Testis (tissue), 2 donors: ENCODE results near the gene ICOS.

ENCODE experiments used
- POLR2A ChIP-seq: fragments of 450-650 bp; IDR thresholded peaks from one replicate; pipeline ENCODE4 v1.6.1; 2017; ENCODE audit warnings: antibody characterized with exemption, mild to moderate bottlenecking, moderate library complexity
- TF ChIP-seq, protein P1 (sequence below), 3 experiments: fragments of 450-650 bp in 2 of 3; fragments of 200-600 bp in 1 of 3; sonication (generic) in 1 of 3; IDR thresholded peaks; one replicate each; pipeline ENCODE4 v1.5.1; 2016 to 2019; ENCODE audit warnings: antibody characterized with exemption in 3 of 3, mild to moderate bottlenecking in 2 of 3, moderate library complexity in 1 of 3

DNA sequence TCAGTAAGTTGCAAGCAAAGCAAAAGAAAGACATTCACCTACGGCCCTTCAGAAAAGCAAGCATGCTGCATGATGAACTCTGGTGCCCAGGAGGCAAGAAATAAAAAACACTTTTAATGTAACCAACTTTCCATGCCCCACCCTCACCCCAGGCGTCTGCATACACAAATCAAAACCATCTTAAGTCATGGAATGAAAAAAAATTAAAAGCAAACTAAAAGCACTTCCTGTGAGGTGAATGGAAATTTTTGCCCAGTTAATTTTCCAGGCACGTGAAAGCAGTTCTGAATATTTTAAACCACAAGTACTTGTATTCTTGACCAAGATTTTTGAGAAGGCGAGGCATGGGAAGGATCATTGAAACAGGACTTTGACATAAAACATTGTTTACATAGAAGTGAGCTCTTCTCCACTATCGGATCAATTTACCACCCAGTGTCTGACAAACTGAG is 2.5 kb upstream of the ICOS start:
- TF ChIP-seq, protein P1, sequence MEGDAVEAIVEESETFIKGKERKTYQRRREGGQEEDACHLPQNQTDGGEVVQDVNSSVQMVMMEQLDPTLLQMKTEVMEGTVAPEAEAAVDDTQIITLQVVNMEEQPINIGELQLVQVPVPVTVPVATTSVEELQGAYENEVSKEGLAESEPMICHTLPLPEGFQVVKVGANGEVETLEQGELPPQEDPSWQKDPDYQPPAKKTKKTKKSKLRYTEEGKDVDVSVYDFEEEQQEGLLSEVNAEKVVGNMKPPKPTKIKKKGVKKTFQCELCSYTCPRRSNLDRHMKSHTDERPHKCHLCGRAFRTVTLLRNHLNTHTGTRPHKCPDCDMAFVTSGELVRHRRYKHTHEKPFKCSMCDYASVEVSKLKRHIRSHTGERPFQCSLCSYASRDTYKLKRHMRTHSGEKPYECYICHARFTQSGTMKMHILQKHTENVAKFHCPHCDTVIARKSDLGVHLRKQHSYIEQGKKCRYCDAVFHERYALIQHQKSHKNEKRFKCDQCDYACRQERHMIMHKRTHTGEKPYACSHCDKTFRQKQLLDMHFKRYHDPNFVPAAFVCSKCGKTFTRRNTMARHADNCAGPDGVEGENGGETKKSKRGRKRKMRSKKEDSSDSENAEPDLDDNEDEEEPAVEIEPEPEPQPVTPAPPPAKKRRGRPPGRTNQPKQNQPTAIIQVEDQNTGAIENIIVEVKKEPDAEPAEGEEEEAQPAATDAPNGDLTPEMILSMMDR (IDR thresholded peaks at IDR 0.05), result no peak
- TF ChIP-seq POLR2A, result no peak
